PC-3 (cell line): Measurements from ENCODE around the gene ZSCAN30. TPM values are rescaled to one million over a fixed set of nuclear protein-coding genes. Genes with fewer than 3 reads are reported as not detected.

ENCODE experiments used
- ATAC-seq: fragments of 200-7000 bp; cut with Tn5 transposase; 2 replicates; pipeline ENCODE4 v1.9.1; 2020; ENCODE audit warnings: mild to moderate bottlenecking, moderate library complexity
- BruUV-seq: library from RNA; stranded (reverse); fragments of 400-500 nt; replicated peaks from 2 replicates; lab custom pipeline; 2021; lab: Mats Ljungman, UMichigan
- CTCF ChIA-PET: fragments of 300-600 bp; sonication (Branson Sonifier 250); formaldehyde crosslinking; loops from one replicate; lab custom pipeline; 2022; ENCODE audit warnings: antibody characterized with exemption; lab: Charles Lee
- POLR2A ChIA-PET: fragments of 300-600 bp; sonication (Branson Sonifier 250); formaldehyde crosslinking; loops from one replicate; lab custom pipeline; 2022; ENCODE audit warnings: antibody characterized with exemption; ENCODE audit not compliant: unreplicated experiment; lab: Charles Lee
- DNase-seq: peaks from one replicate; pipeline ENCODE4 v3.0.0-alpha.2; 2015
- H2AFZ ChIP-seq: fragments of 300-600 bp; sonication (generic); 2 replicates; pipeline ENCODE4 v1.6.0; 2016; ENCODE audit warnings: antibody characterized with exemption, low read length
- H3F3A ChIP-seq: fragments of 300-600 bp; sonication (generic); one replicate; pipeline ENCODE4 v1.6.0; 2017; ENCODE audit warnings: antibody characterized with exemption, low read length, control low read depth, mild to moderate bottlenecking; ENCODE audit not compliant: unreplicated experiment
- H3K27ac ChIP-seq: fragments of 300-600 bp; sonication (generic); 2 replicates; pipeline ENCODE4 v1.5.1; 2016; ENCODE audit warnings: mild to moderate bottlenecking, low read length
- H3K27me3 ChIP-seq: fragments of 300-600 bp; sonication (generic); 2 replicates; pipeline ENCODE4 v1.6.1; 2016; ENCODE audit warnings: low read length, mixed read lengths
- H3K36me3 ChIP-seq: fragments of 300-600 bp; sonication (generic); 2 replicates; pipeline ENCODE4 v1.6.1; 2016; ENCODE audit warnings: low read depth, mixed run types, low read length, mixed read lengths
- H3K4me1 ChIP-seq: fragments of 300-600 bp; sonication (generic); 2 replicates; pipeline ENCODE4 v1.5.1; 2016; ENCODE audit warnings: low read length; ENCODE audit not compliant: insufficient read depth
- H3K4me2 ChIP-seq: fragments of 300-600 bp; sonication (generic); 2 replicates; pipeline ENCODE4 v1.6.0; 2016; ENCODE audit warnings: low read length
- H3K4me3 ChIP-seq: fragments of 300-600 bp; sonication (generic); 2 replicates; pipeline ENCODE4 v1.5.1; 2016; ENCODE audit warnings: mild to moderate bottlenecking, low read length, mixed read lengths
- H3K79me2 ChIP-seq: fragments of 300-600 bp; sonication (generic); 2 replicates; pipeline ENCODE4 v1.6.1; 2017; ENCODE audit warnings: low read length, mixed read lengths
- H3K9ac ChIP-seq: fragments of 300-600 bp; sonication (generic); 2 replicates; pipeline ENCODE4 v1.6.0; 2016; ENCODE audit warnings: mild to moderate bottlenecking, low read length
- H3K9me2 ChIP-seq: fragments of 300-600 bp; sonication (generic); replicated peaks from 2 replicates; pipeline ENCODE4 v1.6.1; 2016; ENCODE audit warnings: mixed run types, low read length, mixed read lengths
- H3K9me3 ChIP-seq: fragments of 300-600 bp; sonication (generic); 2 replicates; pipeline ENCODE4 v1.6.1; 2016; ENCODE audit warnings: low read length, mixed read lengths
- H4K20me1 ChIP-seq: fragments of 300-600 bp; sonication (generic); 2 replicates; pipeline ENCODE4 v1.6.1; 2016; ENCODE audit warnings: low read length, mixed read lengths
- EZH2 ChIP-seq: fragments of 300-600 bp; sonication (generic); IDR thresholded peaks from one replicate; pipeline ENCODE4 v1.6.1; 2017; ENCODE audit warnings: antibody characterized with exemption, mild to moderate bottlenecking, low read length; ENCODE audit not compliant: unreplicated experiment
- EZH2phosphoT487 ChIP-seq: fragments of 300-600 bp; sonication (generic); IDR thresholded peaks from 2 replicates; pipeline ENCODE4 v1.6.1; 2018; ENCODE audit warnings: mild to moderate bottlenecking, antibody characterized with exemption, low read length, borderline replicate concordance
- intact Hi-C: fragments of 100-400 bp; cut with micrococcal nuclease; formaldehyde crosslinking; loops from 2 replicates; pipeline ENCODE4 v1.9.0; 2023
- total RNA-seq: library from RNA; depleted of rRNA; stranded (reverse); fragments of >200 nt; gene quantifications from 2 replicates; pipeline ENCODE4 v1.2.3, GENCODE V29; 2014
- TF ChIP-seq, protein P1 (sequence below): fragments of 300-600 bp; sonication (generic); conservative IDR thresholded peaks from 2 replicates; pipeline ENCODE4 v1.5.1; 2017; ENCODE audit warnings: antibody characterized with exemption, low read depth, mild to moderate bottlenecking, low read length

The ZSCAN30 gene
- total RNA-seq, 1 experiment from 2014 or later = 2.8 TPM

DNA sequence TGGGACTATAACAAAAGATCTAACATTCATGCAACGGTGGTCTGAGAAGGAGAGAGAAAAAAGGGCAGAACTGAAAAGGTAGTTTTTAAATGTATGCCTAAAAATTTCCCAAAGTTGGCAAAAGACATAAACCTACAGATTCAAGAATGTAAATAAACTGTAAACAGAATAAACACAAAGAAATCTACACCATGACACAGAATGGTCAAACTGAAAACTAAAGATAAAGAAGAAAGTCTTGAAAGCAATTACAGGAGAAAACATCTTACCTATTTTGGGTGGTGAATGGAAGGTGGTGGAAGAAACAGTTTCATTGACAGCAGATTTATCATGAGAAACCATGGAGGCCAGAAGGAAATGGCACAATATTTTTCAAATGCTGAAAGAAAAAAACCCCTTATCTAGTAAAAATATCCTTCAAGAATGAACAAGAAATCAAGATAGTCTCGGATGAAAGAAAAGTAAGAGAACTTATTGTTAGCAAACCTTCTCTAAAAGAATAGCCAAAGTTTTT is 84.8 kb downstream of the ZSCAN30 start:
- no peaks in the 10 kb centered on the region for H3K4me1 ChIP-seq
- H4K20me1 ChIP-seq = no peaks in the 10 kb centered on the region
- no peak overlapping the region for H3K9ac ChIP-seq
- no peaks in the 10 kb centered on the region for H3K27me3 ChIP-seq
- no peak overlapping the region for H3K4me3 ChIP-seq
- no peaks in the 10 kb centered on the region for H3F3A ChIP-seq
- ChIA-PET CTCF (no interaction called here), POLR2A (no interaction called here)
- H3K9me3 ChIP-seq = no peaks in the 10 kb centered on the region
- no peaks in the 10 kb centered on the region for H3K36me3 ChIP-seq
- DNase-seq (no peak), ATAC-seq (no peak)
- TF ChIP-seq, protein P1, sequence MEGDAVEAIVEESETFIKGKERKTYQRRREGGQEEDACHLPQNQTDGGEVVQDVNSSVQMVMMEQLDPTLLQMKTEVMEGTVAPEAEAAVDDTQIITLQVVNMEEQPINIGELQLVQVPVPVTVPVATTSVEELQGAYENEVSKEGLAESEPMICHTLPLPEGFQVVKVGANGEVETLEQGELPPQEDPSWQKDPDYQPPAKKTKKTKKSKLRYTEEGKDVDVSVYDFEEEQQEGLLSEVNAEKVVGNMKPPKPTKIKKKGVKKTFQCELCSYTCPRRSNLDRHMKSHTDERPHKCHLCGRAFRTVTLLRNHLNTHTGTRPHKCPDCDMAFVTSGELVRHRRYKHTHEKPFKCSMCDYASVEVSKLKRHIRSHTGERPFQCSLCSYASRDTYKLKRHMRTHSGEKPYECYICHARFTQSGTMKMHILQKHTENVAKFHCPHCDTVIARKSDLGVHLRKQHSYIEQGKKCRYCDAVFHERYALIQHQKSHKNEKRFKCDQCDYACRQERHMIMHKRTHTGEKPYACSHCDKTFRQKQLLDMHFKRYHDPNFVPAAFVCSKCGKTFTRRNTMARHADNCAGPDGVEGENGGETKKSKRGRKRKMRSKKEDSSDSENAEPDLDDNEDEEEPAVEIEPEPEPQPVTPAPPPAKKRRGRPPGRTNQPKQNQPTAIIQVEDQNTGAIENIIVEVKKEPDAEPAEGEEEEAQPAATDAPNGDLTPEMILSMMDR = no peak
- TF ChIP-seq EZH2 (no peak), EZH2phosphoT487 (no peak)
- BruUV-seq = no TSS peak
- intact Hi-C loops = no loop called here
- H3K27ac ChIP-seq = no peak overlapping the region
- H2AFZ ChIP-seq = no peak overlapping the region
- no peak overlapping the region for H3K4me2 ChIP-seq
- H3K9me2 ChIP-seq = no peaks in the 10 kb centered on the region
- no peaks in the 10 kb centered on the region for H3K79me2 ChIP-seq

DNA sequence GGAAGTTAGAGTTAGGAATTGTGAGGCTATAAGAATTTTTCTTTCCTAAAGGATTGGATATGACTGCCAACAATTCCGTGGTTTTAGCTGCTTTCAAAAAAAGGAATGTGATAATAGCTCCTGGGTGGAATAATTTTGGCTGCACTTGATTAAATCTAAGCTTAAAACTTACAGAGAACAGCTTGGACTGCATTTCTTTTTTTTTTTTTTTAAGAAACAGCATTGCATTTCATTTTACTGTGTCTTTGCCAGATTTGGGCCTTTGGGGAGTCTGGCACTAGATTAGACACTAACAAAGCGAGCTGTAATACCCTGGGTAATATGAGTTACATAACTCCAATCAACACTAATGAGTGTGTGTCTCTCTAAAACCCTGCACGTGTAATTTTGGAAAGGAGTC is 87.0 kb downstream of the ZSCAN30 start:
- Histone ChIP-seq H2AFZ (no peak overlapping the region), H3K36me3 (no peaks in the 10 kb centered on the region), H3K9me3 (no peaks in the 10 kb centered on the region), H3K4me2 (no peak overlapping the region), H3K79me2 (no peaks in the 10 kb centered on the region), H3K4me3 (no peak overlapping the region), H3K9ac (no peak overlapping the region), H3F3A (no peaks in the 10 kb centered on the region), H3K4me1 (no peaks in the 10 kb centered on the region), H3K27me3 (no peaks in the 10 kb centered on the region), H3K9me2 (no peaks in the 10 kb centered on the region), H4K20me1 (no peaks in the 10 kb centered on the region), H3K27ac (no peak overlapping the region)
- intact Hi-C loops = no loop called here
- CTCF ChIA-PET = no interaction called here
- POLR2A ChIA-PET = no interaction called here
- DNase-seq (no peak), ATAC-seq (no peak)
- TF ChIP-seq EZH2 (no peak), EZH2phosphoT487 (no peak)
- TF ChIP-seq, protein P1 = no peak
- no TSS peak for BruUV-seq

DNA sequence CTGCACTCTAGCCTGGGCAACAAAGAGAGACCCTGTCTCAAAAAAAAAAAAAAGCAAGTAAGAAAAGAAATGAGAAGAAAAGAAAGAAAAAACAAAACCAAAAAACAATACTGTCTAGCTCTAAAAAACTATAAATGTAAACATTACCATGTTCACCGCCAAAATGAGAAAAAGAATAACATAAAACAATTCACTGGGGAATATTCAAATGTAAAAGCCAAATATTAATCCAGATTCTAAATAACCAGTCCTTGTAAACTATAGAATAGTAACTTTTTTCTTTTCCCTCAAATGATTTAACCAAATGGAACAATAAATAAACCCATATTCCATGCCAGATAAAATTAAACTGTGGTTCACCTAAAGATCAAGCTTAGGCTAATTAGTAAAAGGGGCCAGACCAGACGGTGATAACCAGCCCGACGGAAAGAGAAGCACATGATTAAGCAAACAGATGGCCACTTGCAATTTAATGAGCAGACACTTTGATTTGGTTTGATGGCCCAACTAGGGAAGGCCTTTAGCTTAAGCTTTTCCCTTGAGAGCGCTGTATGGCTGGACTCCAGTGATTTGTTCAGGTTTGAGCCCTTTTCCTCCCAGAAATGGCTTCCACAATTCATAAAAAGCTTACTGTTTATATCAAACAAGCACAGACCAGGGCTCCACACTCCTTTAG is 88.6 kb downstream of the ZSCAN30 start:
- Histone ChIP-seq H3K9ac (no peak overlapping the region), H3K27me3 (no peaks in the 10 kb centered on the region), H3K27ac (no peak overlapping the region), H3K9me2 (no peaks in the 10 kb centered on the region), H3K36me3 (no peaks in the 10 kb centered on the region), H3K4me1 (no peaks in the 10 kb centered on the region), H4K20me1 (no peaks in the 10 kb centered on the region), H3F3A (no peaks in the 10 kb centered on the region), H3K79me2 (no peaks in the 10 kb centered on the region), H3K4me2 (no peak overlapping the region), H2AFZ (no peak overlapping the region), H3K4me3 (no peak overlapping the region), H3K9me3 (no peaks in the 10 kb centered on the region)
- no peak for ATAC-seq
- no TSS peak for BruUV-seq
- TF ChIP-seq, protein P1 = no peak
- TF ChIP-seq EZH2 = no peak
- no peak for TF ChIP-seq EZH2phosphoT487
- intact Hi-C loops = no loop called here
- no peak for DNase-seq
- ChIA-PET POLR2A (interaction anchor here (0.6 kb wide), 1 partner anchor 39 kb away, joined by 3 read pairs; the partner anchor contains the start of gene ZNF397), CTCF (no interaction called here)
